ENCODE results near the gene ARL2BP.
"Not testable (repeated sequence)": the region's sequence is repeated elsewhere in the genome, so short reads cannot be mapped to it uniquely, and the experiment has no call there.

ARL2BP gene

DNA sequence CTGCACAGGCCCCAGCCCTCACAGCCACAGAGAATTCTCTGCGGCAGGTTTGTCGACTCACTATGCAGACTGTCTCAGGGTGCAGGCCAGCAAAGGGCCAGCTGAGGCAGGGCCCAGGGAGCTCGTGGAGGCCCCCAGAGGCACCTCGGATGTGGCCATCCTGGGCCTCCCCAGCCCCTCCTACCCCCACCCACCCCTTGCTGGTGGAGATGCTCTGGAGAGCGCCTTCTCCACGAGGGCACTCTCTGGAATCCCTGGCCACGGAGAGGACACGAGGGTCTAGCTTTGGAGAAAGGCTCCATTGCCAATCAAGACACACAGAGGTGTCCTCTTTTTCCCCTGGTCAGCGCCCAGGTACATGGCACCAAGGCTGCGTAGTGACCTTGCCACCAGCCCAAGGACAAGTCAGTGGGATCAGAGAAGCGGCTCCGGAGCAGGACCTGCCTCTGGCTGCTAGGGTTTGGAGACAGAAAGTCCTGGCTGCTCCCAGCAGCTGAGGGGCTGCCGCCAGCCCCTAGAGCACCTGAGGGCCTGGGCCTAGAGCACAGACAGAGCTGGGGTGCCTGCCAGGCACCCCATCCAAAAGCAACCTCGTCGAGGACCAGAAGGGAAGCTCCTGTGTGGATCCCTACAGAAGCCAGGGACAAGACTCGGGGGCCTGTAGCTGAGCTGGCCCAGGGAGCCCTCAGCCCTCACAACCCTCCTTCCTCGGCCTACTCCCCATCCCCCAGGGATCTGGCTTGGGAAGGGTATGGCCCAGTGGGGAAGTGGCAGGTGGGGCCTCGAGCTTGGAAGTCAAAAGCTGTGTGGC, 18.7 kb downstream of the ARL2BP start:
- no peak for DNase-seq (ENCODE audit: low read depth, low spot score)

- no peak for DNase-seq (ENCODE audit: low read depth, low spot score)
These were observed 19.3 kb downstream of the ARL2BP start for GRCh38 chr16:57264381-57264780.

DNA sequence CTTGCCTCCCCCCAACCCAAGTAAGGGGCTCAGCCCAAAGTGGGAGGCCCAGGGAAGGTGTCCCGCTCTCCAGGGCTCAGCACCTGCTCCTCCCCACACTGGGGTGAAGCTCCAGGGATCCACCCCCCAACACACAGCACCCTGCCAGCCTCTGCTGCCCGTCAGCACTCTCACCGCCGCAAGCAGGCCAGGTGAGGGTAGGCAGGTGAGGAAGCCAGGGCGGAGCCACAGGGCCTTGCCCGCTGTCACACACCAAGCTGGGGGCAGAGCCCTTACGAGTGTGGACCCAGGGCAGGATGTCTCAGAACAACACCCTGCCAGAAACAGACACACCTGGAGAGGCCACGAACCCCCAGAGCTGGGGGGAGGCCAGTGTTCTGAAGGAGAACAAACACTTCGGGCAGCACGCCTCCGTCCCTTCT, 19.9 kb downstream of the ARL2BP start:
- no peak for DNase-seq (ENCODE audit: low read depth, low spot score)

- DNase-seq (ENCODE audit: low read depth, low spot score): no peak
These were observed 20.9 kb downstream of the ARL2BP start for GRCh38 chr16:57265850-57266530.

GRCh38 chr16:57266531-57267260, 21.6 kb downstream of the ARL2BP start:
- DNase-seq (ENCODE audit: low read depth, low spot score): no peak

DNA sequence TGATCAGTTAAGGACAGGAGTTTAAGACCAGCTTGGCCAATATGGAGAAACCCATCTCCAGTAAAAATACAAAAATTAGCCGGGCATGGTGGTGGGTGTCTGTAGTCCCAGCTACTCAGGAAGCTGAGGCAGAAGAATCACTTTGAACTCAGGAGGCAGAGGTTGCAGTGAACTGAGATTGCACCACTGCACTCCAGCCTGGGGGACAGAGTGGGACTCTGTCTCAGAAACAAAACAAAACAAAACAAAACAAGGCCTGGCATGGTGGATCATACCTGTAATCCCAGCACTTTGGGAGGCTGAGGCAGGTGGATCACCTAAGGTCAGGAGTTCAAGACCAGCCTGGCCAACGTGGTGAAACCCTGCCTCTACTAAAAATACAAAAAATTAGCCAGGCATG, 22.3 kb downstream of the ARL2BP start:
- DNase-seq (ENCODE audit: low read depth, low spot score): not testable (repeated sequence)

DNA sequence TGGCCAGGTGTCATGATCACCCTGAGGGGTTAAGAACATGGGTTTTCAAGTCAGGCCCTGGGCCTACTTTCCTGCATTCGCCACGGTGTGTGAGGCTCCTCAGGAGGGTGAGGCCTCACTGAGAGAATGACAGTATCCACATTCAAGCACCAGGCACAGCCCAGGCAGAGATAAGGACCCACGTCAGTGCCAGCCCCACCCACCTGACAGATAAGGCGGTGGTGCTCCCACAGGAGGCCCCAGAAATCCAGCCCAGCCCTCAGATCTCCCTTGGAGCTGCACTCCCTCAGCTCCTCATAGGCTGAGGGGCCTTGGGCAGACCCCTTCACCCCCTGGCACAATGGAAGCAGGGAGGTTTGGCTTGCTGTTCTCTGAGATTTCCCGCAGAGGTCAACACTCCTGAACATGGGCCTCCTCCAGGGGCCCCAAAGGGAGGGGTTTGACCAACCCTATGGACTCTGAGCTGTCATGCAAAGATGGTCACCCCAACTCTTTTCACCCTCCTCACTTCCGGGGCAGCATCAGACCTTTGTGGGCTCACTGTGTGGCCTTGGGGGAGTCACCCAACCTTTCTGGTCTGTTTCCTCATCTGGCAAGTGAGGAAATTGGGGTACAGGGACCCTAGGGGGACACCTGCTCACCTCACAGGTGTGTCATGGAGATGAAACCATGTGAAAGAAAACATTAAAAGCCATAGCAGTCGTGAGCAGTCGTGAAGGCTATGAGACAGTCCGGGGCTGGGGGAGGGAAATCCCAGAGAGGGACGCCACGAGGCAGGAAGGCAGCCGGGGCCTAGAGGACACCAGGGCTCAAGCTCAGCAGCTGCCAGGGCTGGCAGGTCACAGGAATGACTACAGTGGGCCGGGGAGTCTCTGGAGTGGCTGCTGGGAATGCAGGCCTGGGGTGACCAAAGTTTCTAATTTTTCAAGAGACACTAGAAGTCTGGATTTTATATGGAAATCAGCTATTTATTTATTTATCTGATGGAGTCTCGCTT, 24.0 kb downstream of the ARL2BP start:
- no peak for DNase-seq (ENCODE audit: low read depth, low spot score)

GRCh38 chr16:57270221-57271062, 25.4 kb downstream of the ARL2BP start:
- no peak for DNase-seq (ENCODE audit: low read depth, low spot score)

- no peak for DNase-seq (ENCODE audit: low read depth, low spot score)
These were observed 25.9 kb downstream of the ARL2BP start for GRCh38 chr16:57271063-57271345.

DNA sequence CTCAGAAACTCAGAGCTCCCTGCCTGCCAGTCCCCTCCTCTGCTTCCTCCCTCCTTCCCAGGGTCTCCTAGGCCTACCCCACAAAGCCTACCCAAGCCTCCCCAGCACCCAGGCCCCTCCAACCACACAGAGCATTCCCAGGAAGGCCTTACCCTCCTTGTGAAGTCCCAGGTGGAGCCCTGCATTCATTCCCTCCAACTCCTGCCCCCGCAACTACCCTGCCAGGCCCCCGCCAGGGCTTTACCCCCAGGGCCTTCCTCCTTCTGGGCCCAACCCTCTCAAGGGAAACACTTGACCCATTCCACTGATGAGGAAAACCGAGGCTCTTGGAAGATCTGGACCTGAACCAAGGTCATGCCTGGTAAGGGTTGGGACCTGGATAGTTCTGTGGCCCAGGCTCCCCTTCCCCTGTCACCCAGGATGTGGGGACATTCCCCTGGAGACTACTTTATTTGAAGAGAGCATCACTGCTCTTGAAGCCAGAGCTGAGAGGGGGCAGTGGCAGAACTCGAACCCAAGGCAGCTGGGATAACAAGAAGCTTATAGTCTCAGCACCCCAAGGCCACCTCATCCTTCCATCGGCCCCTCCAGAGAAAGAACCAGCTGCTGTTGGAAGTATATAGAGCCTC, 26.9 kb downstream of the ARL2BP start:
- DNase-seq (ENCODE audit: low read depth, low spot score): no peak

DNA sequence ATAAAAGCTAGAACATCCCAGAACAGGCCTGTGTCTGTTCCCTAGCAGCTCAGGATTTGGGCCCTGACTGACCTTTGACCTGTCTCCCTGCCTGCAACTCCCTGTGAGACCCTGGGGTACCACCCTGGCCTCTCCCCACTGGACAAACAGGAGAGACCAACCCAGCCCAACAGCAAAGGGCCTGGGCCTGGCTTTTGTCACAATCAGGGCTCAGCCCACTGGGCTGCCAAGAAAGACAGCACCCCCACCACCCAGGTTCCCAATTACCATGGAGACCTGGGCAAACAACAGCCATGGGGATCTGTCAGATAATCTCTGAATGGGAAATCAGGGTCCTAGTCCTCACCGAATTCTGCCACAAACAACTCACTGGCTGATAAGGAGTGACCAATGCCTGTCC, 28.3 kb downstream of the ARL2BP start:
- DNase-seq (ENCODE audit: low read depth, low spot score): no peak

DNA sequence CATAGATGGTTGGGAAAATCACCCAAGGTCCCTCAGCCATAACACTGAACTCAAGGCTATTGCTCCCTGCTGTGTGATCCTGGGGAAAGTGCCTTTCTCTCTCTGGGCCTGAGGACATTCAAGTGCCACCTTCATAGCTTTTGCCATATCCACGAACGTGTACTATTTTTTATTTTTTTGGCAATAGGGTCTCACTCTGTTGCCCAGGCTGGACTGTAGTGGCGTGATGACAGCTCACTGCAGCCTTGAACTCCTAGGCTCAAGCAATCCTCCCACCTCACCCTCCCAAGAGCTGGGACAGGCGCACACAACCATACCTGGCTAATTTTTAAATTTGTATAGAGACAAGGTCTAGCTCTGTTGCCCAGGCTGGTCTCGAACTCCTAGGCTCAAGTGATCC, 28.8 kb downstream of the ARL2BP start:
- DNase-seq (ENCODE audit: low read depth, low spot score): no peak

DNA sequence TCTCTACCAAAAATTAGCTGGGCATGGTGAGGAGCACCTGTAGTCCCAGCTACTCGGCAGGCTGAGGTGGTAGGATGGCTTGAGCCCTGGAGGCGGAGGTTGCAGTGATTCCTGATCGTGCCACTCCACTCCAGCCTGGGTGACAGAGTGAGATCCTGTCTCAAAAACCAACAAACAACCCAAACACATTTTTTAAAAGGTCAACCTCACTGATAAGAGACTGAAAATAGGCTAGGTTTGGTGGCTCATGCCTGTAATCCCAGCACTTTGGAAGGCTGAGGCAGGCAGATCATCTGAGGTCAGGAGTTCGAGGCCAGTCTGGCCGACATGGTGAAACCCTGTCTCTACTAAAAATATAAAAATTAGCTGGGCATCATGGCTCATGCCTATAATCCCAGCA, 30.9 kb downstream of the ARL2BP start:
- DNase-seq (ENCODE audit: low read depth, low spot score): not testable (repeated sequence)

DNA sequence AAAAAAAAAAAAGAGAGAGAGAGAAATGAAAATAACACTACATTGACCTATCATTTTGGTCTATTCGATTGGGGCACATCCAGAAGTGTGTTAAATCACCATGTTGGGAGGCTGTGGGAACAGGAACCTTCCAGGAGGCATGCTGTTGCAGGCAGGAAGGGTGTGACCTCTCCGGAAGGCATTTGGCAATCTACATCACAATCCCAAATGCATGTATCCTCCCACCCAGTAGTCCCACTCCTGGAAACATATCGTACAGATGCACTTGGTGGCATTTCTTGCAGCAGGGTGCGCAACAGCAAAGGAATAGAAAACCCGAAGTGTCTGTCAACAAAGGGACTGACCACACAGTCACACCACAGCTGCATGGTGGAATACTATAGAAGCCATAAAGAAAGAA, 31.5 kb downstream of the ARL2BP start:
- DNase-seq (ENCODE audit: low read depth, low spot score): no peak

DNA sequence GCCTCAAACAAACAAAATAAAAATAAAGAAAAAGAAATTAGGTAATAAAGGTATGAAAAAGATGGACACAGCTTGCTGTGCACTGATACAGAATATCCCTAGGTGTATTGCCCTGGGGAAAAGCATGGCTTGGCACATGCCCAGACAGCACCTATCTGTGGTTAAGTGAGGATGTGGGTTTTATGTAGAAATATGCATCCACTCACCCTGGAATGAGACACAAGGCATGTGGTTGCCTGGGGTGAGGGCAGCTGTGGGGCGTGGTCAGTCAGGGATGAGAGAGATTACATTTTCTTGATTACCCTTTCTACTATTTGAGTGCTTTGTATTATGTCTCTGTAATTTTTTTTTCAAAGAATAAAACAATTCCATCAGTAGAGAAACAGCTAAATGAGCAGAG, 32.5 kb downstream of the ARL2BP start:
- no peak for DNase-seq (ENCODE audit: low read depth, low spot score)

GRCh38 chr16:57278494-57278893, 33.4 kb downstream of the ARL2BP start:
- DNase-seq (ENCODE audit: low read depth, low spot score): no peak

DNA sequence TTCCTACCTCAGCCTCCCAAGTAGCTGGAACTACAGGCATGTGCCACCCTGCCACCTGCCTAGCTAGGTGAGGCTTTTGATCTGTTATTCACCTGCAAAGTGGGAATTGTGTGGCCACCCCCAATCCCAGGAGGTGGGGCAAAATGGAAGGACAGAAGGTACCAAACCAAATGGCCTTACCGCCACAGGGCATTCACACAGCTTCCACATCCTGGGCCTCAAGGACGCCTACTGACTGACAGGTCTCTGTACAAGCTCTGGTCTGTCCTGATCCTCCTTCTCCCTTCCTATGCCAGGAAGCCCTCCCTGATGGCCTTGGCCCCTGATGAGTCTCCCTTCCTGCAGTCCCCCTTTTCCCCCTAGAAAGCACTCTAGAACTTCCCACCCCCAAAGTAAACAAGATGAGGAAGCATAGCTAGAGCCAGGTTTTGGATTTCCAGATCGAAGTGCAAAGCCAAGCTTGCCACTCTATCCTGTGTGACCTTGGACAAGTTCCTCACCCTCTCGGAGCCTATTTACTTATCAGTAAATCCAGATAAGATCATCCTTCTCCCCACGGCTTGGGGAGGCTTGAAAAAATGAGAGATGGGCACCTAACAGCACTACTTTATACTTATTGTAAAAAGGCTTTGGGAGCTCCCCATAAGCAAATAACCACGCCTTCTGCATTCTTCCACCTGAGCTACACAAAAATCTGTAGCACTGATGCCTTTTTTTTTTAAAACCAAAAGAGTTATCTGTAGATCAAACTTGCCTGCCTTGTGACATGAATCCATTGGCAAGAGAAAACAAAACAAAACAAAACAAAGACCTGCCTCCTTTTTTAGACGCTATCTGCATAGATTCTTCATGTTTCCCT, 35.0 kb downstream of the ARL2BP start:
- no peak for DNase-seq (ENCODE audit: low read depth, low spot score)

GRCh38 chr16:57281791-57282190, 36.7 kb downstream of the ARL2BP start:
- no peak for DNase-seq (ENCODE audit: low read depth, low spot score)

DNA sequence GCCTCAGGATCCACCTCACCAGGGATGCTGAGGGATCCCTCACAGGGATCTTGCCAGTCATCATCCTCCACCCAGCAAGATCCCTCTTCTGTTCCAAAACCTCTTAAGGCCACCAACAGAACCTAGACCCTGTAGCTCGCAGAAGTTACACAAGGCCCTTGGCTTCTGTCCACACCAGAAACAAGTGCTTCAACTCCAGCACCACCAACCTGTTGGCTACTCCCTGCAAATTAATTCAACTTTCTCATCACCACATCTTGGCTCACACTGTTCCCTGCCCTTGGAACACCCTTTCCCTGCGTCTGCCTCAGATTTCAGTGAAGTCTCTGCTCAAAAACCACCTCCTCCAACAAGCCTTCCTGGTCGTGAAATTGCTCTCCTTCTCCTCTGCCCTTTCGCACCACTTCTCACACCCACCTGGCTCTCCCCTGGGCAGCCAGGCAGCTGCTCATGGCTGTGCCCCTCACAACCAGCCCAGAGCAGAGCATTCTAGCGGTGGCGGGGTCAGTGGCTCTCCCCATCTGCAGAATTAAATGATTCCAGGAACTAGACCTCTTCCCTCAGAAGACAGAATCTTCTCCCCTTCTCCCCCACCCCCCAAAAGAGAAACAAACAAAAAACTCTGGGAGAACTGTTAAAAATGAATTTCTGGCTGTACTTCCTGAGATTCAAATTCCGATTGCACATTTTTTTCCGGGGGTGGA, 37.6 kb downstream of the ARL2BP start:
- no peak for DNase-seq (ENCODE audit: low read depth, low spot score)

Measured in activated naive CD8-positive, alpha-beta T cell treated with anti-CD3 and anti-CD28 coated beads, Interleukin-2, amount 50 U/mL, for 16 hours (primary cell).